ENCODE data around the gene GADL1.

The GADL1 gene

DNA sequence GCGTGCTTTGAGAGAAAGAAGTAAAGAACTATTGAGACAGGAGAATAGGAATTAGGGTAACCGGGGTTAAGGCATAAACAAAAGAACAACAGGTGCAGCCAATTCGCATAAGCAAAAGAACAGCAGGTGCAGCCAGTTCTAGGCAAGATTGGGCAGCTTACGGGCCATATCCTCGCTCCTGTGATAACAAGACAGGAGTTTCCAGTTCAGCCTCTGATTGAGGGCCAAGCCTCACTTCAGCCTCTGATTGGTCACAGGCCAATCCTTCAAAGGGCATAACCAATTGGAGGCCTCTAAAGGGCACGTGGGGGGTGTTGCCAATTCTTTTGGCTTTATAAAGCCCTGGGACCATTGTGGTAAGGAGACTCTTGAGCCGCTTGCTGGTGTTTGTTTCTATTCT is 143.5 kb downstream of the GADL1 start:
- ATAC-seq (replicated peaks), result peak; percentile 17 to 23
- DNase-seq, result no peak
- no peaks in the 10 kb centered on the region for H3K27me3 Mint-ChIP-seq
- H3K4me1 Mint-ChIP-seq, result peaks cover 25 to 39% of the 10 kb centered on the region in 2 donors
- no peak overlapping the region for H3K27ac Mint-ChIP-seq
- no peaks in the 10 kb centered on the region for H3K36me3 Mint-ChIP-seq
- H3K4me3 Mint-ChIP-seq, result no peak overlapping the region
- H3K9me3 Mint-ChIP-seq, result no peaks in the 10 kb centered on the region

DNA sequence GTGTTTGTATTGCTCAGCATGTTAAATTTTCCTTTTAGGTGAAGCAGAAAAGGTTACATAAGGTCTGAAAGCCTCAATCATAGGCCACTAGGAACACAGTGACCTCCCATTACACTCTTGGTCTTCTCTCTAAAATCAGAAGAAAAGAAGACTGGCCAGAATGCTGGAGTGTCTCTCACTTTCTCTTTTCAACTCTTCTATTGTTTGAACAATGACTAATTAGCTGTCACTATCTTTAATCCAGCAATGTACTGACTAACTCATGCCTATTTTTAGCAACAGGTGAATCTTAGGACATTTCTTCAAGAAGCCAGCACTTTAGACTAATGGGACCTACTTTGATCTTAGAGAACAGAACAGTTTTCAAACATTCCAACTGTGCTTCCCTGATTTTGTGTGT is 145.2 kb downstream of the GADL1 start:
- peaks cover 22 to 34% of the 10 kb centered on the region in 2 donors for H3K4me1 Mint-ChIP-seq
- no peaks in the 10 kb centered on the region for H3K9me3 Mint-ChIP-seq
- peak overlapping the region; percentile 11 for H3K27ac Mint-ChIP-seq
- DNase-seq, result no peak
- no peak overlapping the region for H3K4me3 Mint-ChIP-seq
- no peaks in the 10 kb centered on the region for H3K36me3 Mint-ChIP-seq
- ATAC-seq (replicated peaks), result no peak
- H3K27me3 Mint-ChIP-seq, result no peaks in the 10 kb centered on the region

DNA sequence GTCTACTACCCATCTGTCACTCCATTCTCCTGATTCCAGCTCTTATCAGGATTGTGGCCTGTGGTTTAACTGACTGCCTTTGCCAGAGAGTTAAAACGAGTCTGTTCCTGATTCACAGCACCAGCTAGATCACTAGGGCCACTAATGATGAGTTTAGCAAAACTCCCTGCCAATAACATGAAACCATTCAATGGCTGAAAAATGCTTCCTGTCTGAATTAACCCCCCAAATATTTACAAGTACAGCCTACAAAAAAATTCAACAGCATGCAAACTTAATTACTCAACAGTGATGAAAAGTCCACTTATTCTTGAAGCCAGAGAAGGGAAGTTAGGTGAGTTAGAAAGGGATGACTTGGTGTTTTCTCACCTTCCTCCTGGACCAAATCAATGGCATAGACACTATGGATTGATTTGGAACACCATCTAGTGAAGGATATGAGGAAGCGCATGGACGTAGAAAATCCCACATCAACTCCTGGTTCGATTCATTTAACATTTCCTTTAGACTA is 146.6 kb downstream of the GADL1 start:
- Mint-ChIP-seq H3K27ac (no peak overlapping the region), H3K36me3 (no peaks in the 10 kb centered on the region), H3K4me3 (no peak overlapping the region), H3K4me1 (peaks cover 28 to 45% of the 10 kb centered on the region in 2 donors), H3K9me3 (no peaks in the 10 kb centered on the region), H3K27me3 (no peaks in the 10 kb centered on the region)
- DNase-seq (no peak), ATAC-seq (replicated peaks) (no peak)

DNA sequence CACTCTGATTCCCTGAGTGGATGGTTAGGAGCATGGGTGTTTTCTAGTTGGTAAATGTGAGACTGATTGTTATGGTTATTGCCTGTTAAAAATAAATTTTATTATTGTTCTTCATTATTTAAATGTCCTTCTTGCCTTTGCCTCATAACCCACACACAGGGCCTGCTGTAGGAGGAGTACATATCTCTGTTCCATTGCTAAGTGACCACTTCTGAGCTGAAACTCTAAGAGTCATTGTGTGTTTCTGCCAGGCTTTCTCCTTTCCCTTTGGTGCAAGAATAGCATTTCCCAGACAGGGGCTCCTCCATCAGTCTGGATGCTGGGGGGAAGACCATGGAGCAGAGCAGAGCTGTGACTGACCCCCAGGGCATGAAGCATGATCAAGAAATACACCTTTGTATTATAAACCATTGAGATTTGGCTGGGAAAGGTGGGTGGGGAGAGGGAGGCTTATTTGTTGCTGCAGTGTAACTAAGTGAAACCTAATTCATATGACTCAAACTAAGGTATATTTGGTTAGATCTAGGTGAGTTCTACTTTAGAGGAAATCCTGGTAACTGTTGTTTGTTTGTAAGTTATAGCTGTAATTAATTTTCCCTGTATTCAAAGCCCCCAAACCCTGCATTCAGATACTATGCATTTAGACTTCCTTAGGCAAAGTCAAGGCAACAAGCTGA is 150.7 kb downstream of the GADL1 start:
- no peaks in the 10 kb centered on the region for H3K36me3 Mint-ChIP-seq
- ATAC-seq (replicated peaks) (no peak), DNase-seq (no peak)
- peaks cover 6 to 13% of the 10 kb centered on the region in 2 donors for H3K4me1 Mint-ChIP-seq
- no peaks in the 10 kb centered on the region for H3K9me3 Mint-ChIP-seq
- H3K4me3 Mint-ChIP-seq, result no peak overlapping the region
- H3K27me3 Mint-ChIP-seq, result no peaks in the 10 kb centered on the region
- H3K27ac Mint-ChIP-seq, result no peak overlapping the region

DNA sequence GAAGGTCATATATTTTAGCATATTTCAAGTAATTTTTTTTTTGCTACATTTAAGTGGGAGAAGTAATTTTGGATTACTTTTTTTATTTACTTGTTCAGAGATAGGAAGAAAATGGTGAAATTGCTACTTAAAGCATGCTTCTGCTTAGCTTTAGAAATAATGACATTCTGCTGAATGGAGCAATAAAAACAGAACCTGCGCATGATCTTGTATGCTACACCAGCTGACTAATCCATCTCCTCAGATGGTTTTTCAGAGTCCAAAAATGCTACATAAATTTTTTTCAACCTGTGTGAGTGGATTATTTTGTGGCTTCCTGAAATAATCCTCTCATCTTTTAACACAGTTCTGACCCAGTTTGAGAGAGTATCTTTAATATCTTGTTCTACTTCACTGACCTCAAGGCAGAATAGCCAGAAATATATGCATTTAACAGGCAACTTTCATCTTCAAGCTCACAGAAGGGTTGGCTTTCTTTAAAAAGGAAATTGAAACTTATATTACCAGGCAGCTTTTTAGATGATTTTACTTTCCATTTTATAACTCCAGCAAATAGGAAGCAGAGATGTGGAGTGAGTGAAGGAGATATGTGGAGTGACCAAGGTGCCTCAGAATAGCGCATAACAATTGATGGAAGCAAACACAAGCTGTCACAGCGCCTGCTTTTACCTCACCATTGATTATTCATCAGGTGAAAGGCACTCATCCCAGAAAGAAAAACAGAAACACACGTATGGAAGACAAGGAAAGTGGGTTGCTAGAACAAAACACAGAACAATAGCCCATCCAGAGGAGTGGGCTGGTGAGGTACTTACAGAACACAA is 151.5 kb downstream of the GADL1 start:
- no peak for ATAC-seq (replicated peaks)
- no peaks in the 10 kb centered on the region for H3K9me3 Mint-ChIP-seq
- H3K4me1 Mint-ChIP-seq, result peaks cover 6 to 12% of the 10 kb centered on the region in 2 donors
- no peaks in the 10 kb centered on the region for H3K36me3 Mint-ChIP-seq
- no peaks in the 10 kb centered on the region for H3K27me3 Mint-ChIP-seq
- no peak overlapping the region for H3K4me3 Mint-ChIP-seq
- DNase-seq, result no peak
- no peak overlapping the region for H3K27ac Mint-ChIP-seq

DNA sequence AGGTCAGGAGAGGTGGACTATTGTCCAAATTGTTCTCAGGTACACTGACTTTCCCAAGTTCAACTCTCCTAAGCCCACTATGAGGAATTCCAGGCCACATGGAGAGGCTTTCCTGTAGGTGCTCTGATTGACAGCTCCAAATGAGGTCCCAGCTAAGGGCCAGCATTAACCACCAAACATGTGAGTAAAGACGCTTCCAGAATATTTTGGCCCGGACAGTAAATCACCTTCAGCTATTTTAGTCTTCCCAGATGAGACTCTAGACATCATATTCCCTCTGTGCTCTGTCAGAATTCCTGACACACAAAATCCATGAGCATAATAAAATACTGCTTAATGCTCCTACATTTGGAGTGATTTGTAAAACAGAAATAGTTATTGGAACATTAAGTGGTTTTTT is 152.6 kb downstream of the GADL1 start:
- no peak overlapping the region for H3K27ac Mint-ChIP-seq
- ATAC-seq (replicated peaks) (no peak), DNase-seq (no peak)
- H3K36me3 Mint-ChIP-seq, result no peaks in the 10 kb centered on the region
- peaks cover 6 to 12% of the 10 kb centered on the region in 2 donors for H3K4me1 Mint-ChIP-seq
- H3K9me3 Mint-ChIP-seq, result no peaks in the 10 kb centered on the region
- H3K4me3 Mint-ChIP-seq, result no peak overlapping the region
- H3K27me3 Mint-ChIP-seq, result no peaks in the 10 kb centered on the region

DNA sequence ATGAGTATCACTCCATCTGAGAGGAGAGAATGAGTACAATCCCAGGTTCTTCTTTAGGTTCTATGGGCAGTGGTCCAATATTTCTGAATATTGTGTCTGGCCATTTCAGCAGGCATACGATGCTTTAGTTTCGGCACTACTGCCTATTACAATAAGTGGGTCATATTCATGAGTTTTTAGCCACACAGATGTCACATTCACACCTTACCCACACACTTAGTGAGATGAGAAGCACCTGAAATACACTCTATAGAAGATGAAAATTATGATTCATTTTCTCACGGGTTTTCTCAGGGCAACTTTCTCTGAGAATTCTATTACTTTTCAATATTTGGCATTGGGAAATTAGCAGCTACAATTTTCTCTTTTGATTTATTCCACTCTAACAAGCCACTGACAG is 155.9 kb downstream of the GADL1 start:
- H3K4me3 Mint-ChIP-seq, result no peak overlapping the region
- H3K27me3 Mint-ChIP-seq, result no peaks in the 10 kb centered on the region
- DNase-seq, result no peak
- peaks cover 7 to 8% of the 10 kb centered on the region in 2 donors for H3K4me1 Mint-ChIP-seq
- H3K36me3 Mint-ChIP-seq, result no peaks in the 10 kb centered on the region
- H3K27ac Mint-ChIP-seq, result no peak overlapping the region
- no peak for ATAC-seq (replicated peaks)
- peaks cover 3% of the 10 kb centered on the region in 2 donors for H3K9me3 Mint-ChIP-seq

DNA sequence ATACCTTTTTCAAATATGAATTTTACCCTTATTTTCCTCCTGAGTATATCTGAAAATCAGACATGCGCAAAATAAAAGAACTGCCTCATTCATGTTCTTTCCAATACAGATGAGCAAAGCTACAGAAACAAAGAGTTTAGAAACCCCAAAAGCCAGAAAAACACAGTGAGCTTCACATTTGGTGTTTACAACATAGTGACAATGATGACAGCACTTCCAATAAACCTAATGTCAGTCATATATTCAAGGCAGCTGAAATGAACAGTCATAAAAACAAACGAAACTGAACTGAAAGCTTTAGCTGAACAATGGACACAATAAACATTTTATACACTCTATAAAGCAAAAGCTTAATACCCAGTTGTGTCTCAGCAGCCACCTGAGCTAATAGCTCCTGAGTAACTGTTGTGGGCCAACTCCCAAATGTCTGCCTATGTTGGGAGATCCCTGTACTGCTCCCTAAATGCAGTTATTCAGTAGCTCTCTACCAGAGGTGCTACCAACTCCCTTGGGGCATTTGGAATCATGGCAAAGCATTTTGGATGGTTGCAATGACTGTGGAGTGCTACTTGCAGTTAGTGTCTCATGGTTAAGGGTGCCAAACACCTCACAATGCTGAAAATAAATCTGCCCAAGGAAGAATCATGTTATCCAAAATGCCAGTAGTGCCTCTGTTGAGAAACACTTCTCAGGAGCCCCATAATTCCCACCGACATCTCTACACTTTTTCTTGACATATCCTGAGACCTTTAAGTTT is 156.5 kb downstream of the GADL1 start:
- no peak for ATAC-seq (replicated peaks)
- Mint-ChIP-seq H3K4me3 (no peak overlapping the region), H3K27me3 (no peaks in the 10 kb centered on the region)

DNA sequence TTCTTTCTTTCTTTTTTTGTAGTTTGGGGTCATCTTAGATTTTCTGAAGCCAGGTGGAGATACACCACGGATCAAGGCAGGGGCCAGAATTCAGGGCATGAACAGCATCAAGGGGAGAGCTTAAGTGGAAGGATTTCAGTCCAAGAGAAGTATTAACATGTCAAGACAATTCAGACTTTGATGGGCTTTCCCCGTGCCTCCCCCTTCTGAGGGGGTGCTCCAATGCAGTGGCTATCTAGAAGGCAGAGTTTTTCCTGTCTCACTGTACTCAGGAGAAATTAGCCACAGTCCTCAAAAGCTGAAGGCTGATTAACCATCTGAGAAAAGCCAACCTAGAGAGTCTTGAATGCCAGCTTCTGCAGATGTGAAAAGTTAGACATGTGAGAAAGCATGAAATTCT is 160.8 kb downstream of the GADL1 start:
- no peaks in the 10 kb centered on the region for H3K27me3 Mint-ChIP-seq
- no peaks in the 10 kb centered on the region for H3K36me3 Mint-ChIP-seq
- peaks cover 3% of the 10 kb centered on the region in 2 donors for H3K9me3 Mint-ChIP-seq
- DNase-seq (no peak), ATAC-seq (replicated peaks) (no peak)
- no peak overlapping the region for H3K4me3 Mint-ChIP-seq
- no peak overlapping the region for H3K27ac Mint-ChIP-seq
- peaks cover 0 to 6% of the 10 kb centered on the region in 2 donors for H3K4me1 Mint-ChIP-seq

More for the DNA sequence above, 156.5 kb downstream of the GADL1 start:
- peaks cover 3% of the 10 kb centered on the region in 2 donors for H3K9me3 Mint-ChIP-seq
- no peak overlapping the region for H3K27ac Mint-ChIP-seq
- no peak for DNase-seq
- H3K36me3 Mint-ChIP-seq, result no peaks in the 10 kb centered on the region
- peaks cover under 1 to 3% of the 10 kb centered on the region in 2 donors for H3K4me1 Mint-ChIP-seq

DNA sequence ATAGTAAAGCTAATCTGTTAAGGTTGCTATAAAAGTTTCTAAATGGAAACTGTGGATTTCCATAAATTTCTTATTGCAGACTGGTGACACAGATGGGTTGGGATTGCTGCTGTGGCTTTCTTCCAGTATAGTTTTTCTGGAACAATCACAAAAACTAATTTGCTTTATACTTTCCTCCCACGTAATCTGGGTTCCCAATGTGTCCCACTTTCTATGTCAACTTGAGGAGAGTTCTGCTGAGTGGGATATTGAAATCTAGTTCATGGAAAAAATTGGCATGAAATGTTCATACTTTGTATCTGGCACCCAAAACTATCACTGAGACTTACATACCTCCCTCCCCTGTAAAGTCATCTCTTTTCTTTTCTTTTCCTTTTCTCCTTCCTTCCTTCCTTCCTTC is 161.3 kb downstream of the GADL1 start:
- H3K27ac Mint-ChIP-seq, result no peak overlapping the region
- H3K9me3 Mint-ChIP-seq, result peaks cover 3% of the 10 kb centered on the region in 2 donors
- no peaks in the 10 kb centered on the region for H3K27me3 Mint-ChIP-seq
- ATAC-seq (replicated peaks) (no peak), DNase-seq (no peak)
- peaks cover 0 to 6% of the 10 kb centered on the region in 2 donors for H3K4me1 Mint-ChIP-seq
- no peak overlapping the region for H3K4me3 Mint-ChIP-seq
- no peaks in the 10 kb centered on the region for H3K36me3 Mint-ChIP-seq

DNA sequence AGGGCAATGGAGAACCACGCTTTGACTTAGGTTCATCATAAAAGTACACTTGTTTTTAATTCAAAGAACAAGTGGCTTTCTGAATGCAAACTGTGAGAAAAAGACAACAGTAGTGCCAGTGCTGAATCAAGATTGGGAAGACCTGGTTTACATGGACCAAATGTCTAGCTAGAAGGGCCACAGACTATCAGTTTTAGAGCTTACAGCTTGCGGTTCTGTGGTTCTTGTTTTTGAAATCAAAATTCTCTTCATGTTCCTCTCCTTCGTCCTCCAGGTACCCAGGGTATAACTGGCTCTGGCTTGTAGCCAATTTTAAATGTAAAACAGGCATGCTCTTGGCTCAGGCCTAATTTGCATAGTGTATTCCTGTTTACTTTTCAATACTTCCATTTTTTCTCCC is 163.5 kb downstream of the GADL1 start:
- DNase-seq (no peak), ATAC-seq (replicated peaks) (no peak)
- Mint-ChIP-seq H3K4me3 (no peak overlapping the region), H3K27me3 (no peaks in the 10 kb centered on the region), H3K9me3 (peaks cover 3% of the 10 kb centered on the region in 2 donors), H3K36me3 (no peaks in the 10 kb centered on the region), H3K27ac (no peak overlapping the region), H3K4me1 (peaks cover 0 to 6% of the 10 kb centered on the region in 2 donors)

DNA sequence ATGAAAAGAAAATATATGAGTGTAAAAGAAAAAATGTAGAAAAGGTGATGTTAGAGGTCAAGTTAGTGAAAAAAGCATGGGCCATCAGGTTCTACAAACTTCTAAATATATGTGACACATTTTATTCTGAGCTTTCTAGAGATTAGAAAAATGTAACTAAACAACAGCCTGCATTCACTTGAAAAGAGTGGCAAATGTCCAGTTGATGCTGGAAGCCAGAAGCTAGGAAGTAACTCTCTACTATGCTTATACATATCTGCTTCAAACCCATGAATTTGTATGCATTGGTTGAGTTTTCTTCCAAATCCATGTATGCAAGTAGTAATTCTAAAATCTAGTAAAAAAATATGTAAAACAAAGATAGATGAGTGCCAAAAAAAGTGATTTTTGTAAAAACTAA is 164.5 kb downstream of the GADL1 start:
- Mint-ChIP-seq H3K9me3 (peaks cover 1 to 3% of the 10 kb centered on the region in 2 donors), H3K4me3 (no peak overlapping the region), H3K27me3 (no peaks in the 10 kb centered on the region), H3K27ac (no peak overlapping the region), H3K36me3 (no peaks in the 10 kb centered on the region), H3K4me1 (peaks cover 6 to 9% of the 10 kb centered on the region in 2 donors)
- DNase-seq, result no peak
- no peak for ATAC-seq (replicated peaks)

DNA sequence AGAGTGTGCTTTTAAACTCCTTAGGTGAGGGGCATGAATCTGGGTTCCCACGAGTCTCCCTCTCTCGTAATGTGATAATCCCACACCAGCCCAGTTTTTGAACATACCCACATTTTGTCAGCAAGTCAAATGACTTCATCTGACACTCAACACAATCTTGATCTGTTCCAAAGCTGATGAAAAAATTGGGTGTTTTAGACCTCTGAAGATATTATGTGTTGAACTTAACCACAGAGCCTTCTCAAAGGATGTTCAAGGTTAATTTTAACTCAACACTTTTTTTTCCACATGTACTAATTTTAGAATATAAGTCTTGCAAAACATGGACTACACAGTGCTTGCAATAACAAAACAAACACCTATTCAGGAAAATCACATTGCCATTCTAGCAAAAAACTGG is 164.9 kb downstream of the GADL1 start:
- H3K36me3 Mint-ChIP-seq, result no peaks in the 10 kb centered on the region
- H3K27ac Mint-ChIP-seq, result no peak overlapping the region
- peaks cover 9 to 11% of the 10 kb centered on the region in 2 donors for H3K4me1 Mint-ChIP-seq
- ATAC-seq (replicated peaks) (no peak), DNase-seq (no peak)
- no peak overlapping the region for H3K4me3 Mint-ChIP-seq
- no peaks in the 10 kb centered on the region for H3K27me3 Mint-ChIP-seq
- peaks cover 1 to 3% of the 10 kb centered on the region in 2 donors for H3K9me3 Mint-ChIP-seq

DNA sequence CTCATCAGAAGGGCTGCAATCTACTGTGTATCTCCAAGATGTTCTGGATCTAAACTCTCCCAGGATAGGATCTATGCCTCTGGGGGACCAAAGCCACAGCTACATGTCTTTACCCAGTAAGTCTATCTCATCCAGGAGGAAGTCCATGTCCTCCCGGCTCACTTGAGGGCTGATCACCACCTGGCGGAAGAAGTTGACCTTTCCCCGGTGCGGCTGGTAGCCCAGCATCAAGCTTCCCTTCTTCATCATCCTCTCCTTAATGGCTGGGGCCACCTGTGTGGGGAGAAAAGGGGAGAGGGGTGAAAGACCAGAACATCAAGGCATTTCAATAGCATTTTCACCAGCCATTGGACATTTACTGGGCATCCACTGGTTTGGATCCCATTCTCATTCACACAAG is 166.3 kb downstream of the GADL1 start:
- H3K36me3 Mint-ChIP-seq, result no peaks in the 10 kb centered on the region
- DNase-seq (no peak), ATAC-seq (replicated peaks) (no peak)
- peaks cover 9% of the 10 kb centered on the region in 2 donors for H3K4me1 Mint-ChIP-seq
- H3K27me3 Mint-ChIP-seq, result no peaks in the 10 kb centered on the region
- peaks cover 1 to 3% of the 10 kb centered on the region in 2 donors for H3K9me3 Mint-ChIP-seq
- no peak overlapping the region for H3K27ac Mint-ChIP-seq
- H3K4me3 Mint-ChIP-seq, result no peak overlapping the region
